Middle frontal gyrus (tissue), 1 donor: Measurements from ENCODE around the gene DNAJC13.

ENCODE experiments used
- DNase-seq: peaks from one replicate; pipeline ENCODE4 v3.0.0-alpha.2; 2015; ENCODE audit warnings: low spot score; ENCODE audit errors: extremely low spot score

DNAJC13 gene

GRCh38 chr3:132405609-132406299 is 11.5 kb upstream of the DNAJC13 start:
- DNase-seq = no peak

GRCh38 chr3:132406587-132406986 is 10.7 kb upstream of the DNAJC13 start:
- DNase-seq = no peak

- DNase-seq = no peak
These were observed 10.3 kb upstream of the DNAJC13 start for GRCh38 chr3:132407025-132407424.

GRCh38 chr3:132414841-132415240 is 2.5 kb upstream of the DNAJC13 start:
- no peak for DNase-seq

- DNase-seq = no peak
These were observed 1.1 kb upstream of the DNAJC13 start for GRCh38 chr3:132416161-132416560.

- no peak for DNase-seq
These were observed 551 bp downstream of the DNAJC13 start for GRCh38 chr3:132417695-132418411.

GRCh38 chr3:132418916-132419315 is 1.6 kb downstream of the DNAJC13 start:
- DNase-seq = no peak

GRCh38 chr3:132421832-132422231 is 4.5 kb downstream of the DNAJC13 start:
- DNase-seq = no peak

GRCh38 chr3:132422531-132422930 is 5.2 kb downstream of the DNAJC13 start:
- no peak for DNase-seq

GRCh38 chr3:132432639-132433038 is 15.3 kb downstream of the DNAJC13 start:
- no peak for DNase-seq

- DNase-seq = no peak
These were observed 15.8 kb downstream of the DNAJC13 start for GRCh38 chr3:132433121-132433520.

- DNase-seq = no peak
These were observed 18.1 kb downstream of the DNAJC13 start for GRCh38 chr3:132435224-132435910.

GRCh38 chr3:132435911-132436425 is 18.7 kb downstream of the DNAJC13 start:
- DNase-seq = no peak

GRCh38 chr3:132443421-132443820 is 26.1 kb downstream of the DNAJC13 start:
- no peak for DNase-seq

GRCh38 chr3:132444383-132444782 is 27.1 kb downstream of the DNAJC13 start:
- DNase-seq = no peak

GRCh38 chr3:132445817-132446216 is 28.5 kb downstream of the DNAJC13 start:
- no peak for DNase-seq

GRCh38 chr3:132448216-132448961 is 31.1 kb downstream of the DNAJC13 start:
- no peak for DNase-seq

- DNase-seq = no peak
These were observed 38.8 kb downstream of the DNAJC13 start for GRCh38 chr3:132456136-132456535.

- no peak for DNase-seq
These were observed 39.3 kb downstream of the DNAJC13 start for GRCh38 chr3:132456571-132456970.

GRCh38 chr3:132457286-132457685 is 40.0 kb downstream of the DNAJC13 start:
- no peak for DNase-seq

GRCh38 chr3:132459551-132459950 is 42.2 kb downstream of the DNAJC13 start:
- no peak for DNase-seq
